GM23338 (cell line): ENCODE measurements around the gene CACNA1D. TPM values are rescaled to one million over a fixed set of nuclear protein-coding genes. Genes with fewer than 3 reads are reported as not detected.

Source experiments
- ATAC-seq: fragments of 200-7000 bp; cut with Tn5 transposase; 3 replicates; pipeline ENCODE4 v1.9.1; 2020
- DNase-seq: peaks from one replicate; pipeline ENCODE4 v3.0.0-alpha.2; 2015; ENCODE audit warnings: low spot score
- H2AFZ ChIP-seq: fragments of 200-600 bp; sonication (generic); 2 replicates; pipeline ENCODE4 v1.8.0; 2016; ENCODE audit warnings: antibody characterized with exemption, mild to moderate bottlenecking, moderate library complexity
- H3F3A ChIP-seq: fragments of 200-600 bp; sonication (generic); replicated peaks from 2 replicates; pipeline ENCODE4 v1.8.0; 2017; ENCODE audit warnings: antibody characterized with exemption, mixed run types, low read depth
- H3K27ac ChIP-seq: fragments of 200-600 bp; sonication (generic); 2 replicates; pipeline ENCODE4 v1.6.1; 2016; ENCODE audit warnings: low read depth
- H3K27me3 ChIP-seq: fragments of 200-600 bp; sonication (generic); 2 replicates; pipeline ENCODE4 v1.8.0; 2016; ENCODE audit warnings: mild to moderate bottlenecking, mixed run types, moderate library complexity; ENCODE audit not compliant: insufficient read depth
- H3K36me3 ChIP-seq: fragments of 200-600 bp; sonication (generic); 2 replicates; pipeline ENCODE4 v1.8.0; 2016; ENCODE audit warnings: mild to moderate bottlenecking; ENCODE audit not compliant: insufficient read depth
- H3K4me1 ChIP-seq: fragments of 200-600 bp; sonication (generic); 2 replicates; pipeline ENCODE4 v1.8.0; 2016; ENCODE audit warnings: mild to moderate bottlenecking, moderate library complexity; ENCODE audit not compliant: insufficient read depth
- H3K4me2 ChIP-seq: fragments of 200-600 bp; sonication (generic); 2 replicates; pipeline ENCODE4 v1.7.1; 2017; ENCODE audit warnings: mixed run types
- H3K4me3 ChIP-seq: fragments of 200-600 bp; sonication (generic); 2 replicates; pipeline ENCODE4 v1.6.1; 2016; ENCODE audit warnings: mixed run types
- H3K79me2 ChIP-seq: fragments of 200-600 bp; sonication (generic); replicated peaks from 2 replicates; pipeline ENCODE4 v1.8.0; 2017; ENCODE audit warnings: mild to moderate bottlenecking; ENCODE audit not compliant: insufficient read depth
- H3K9me2 ChIP-seq: fragments of 200-600 bp; sonication (generic); 2 replicates; pipeline ENCODE4 v1.8.0; 2017; ENCODE audit not compliant: insufficient read depth
- H4K20me1 ChIP-seq: fragments of 200-600 bp; sonication (generic); replicated peaks from 2 replicates; pipeline ENCODE4 v1.8.0; 2017; ENCODE audit warnings: mild to moderate bottlenecking; ENCODE audit not compliant: insufficient read depth
- H3K27ac Mint-ChIP-seq: 2 replicates; pipeline ENCODE4 v1.8.0; 2020; ENCODE audit warnings: inconsistent platforms, mild to moderate bottlenecking, moderate library complexity, mixed read lengths
- H3K27me3 Mint-ChIP-seq: 3 replicates; pipeline ENCODE4 v1.8.0; 2022; ENCODE audit warnings: low read depth, mild to moderate bottlenecking, moderate library complexity, mixed read lengths, inconsistent platforms; ENCODE audit not compliant: insufficient read depth, poor library complexity
- H3K36me3 Mint-ChIP-seq: 3 replicates; pipeline ENCODE4 v1.8.0; 2021; ENCODE audit warnings: low read depth, mild to moderate bottlenecking, inconsistent platforms, moderate library complexity, mixed read lengths
- H3K4me1 Mint-ChIP-seq: 3 replicates; pipeline ENCODE4 v1.8.0; 2020; ENCODE audit warnings: mild to moderate bottlenecking, inconsistent platforms, mixed read lengths
- H3K4me3 Mint-ChIP-seq: 3 replicates; pipeline ENCODE4 v1.8.0; 2021; ENCODE audit warnings: moderate library complexity, mild to moderate bottlenecking, inconsistent platforms, mixed read lengths
- H3K9me3 Mint-ChIP-seq: 3 replicates; pipeline ENCODE4 v1.8.0; 2020; ENCODE audit warnings: moderate library complexity, mild to moderate bottlenecking, inconsistent platforms, mixed read lengths
- CREB1 ChIP-seq: fragments of 250-450 bp; sonication (Bioruptor Pico); IDR thresholded peaks from 2 replicates; pipeline ENCODE4 v1.5.0; 2020; ENCODE audit warnings: low read depth, mild to moderate bottlenecking, moderate library complexity
- CTCF ChIP-seq, 2 experiments: fragments of 200-600 bp in 1 of 2; sonication (generic) in 1 of 2; conservative IDR thresholded peaks; 2 replicates each; pipeline versions ENCODE4 v1.5.1 to v1.6.1; 2016 to 2017; ENCODE audit warnings: antibody characterized with exemption in 2 of 2, low read depth in 2 of 2, mild to moderate bottlenecking in 2 of 2, moderate library complexity in 1 of 2
- ETS1 ChIP-seq: IDR thresholded peaks from 2 replicates; pipeline ENCODE4 v1.6.1; 2016; ENCODE audit warnings: antibody characterized with exemption
- EZH2 ChIP-seq: fragments of 200-600 bp; sonication (generic); IDR thresholded peaks from one replicate; pipeline ENCODE4 v1.8.0; 2017; ENCODE audit warnings: antibody characterized with exemption, mild to moderate bottlenecking, low read depth; ENCODE audit not compliant: unreplicated experiment
- EZH2phosphoT487 ChIP-seq: fragments of 200-600 bp; sonication (generic); IDR thresholded peaks from one replicate; pipeline ENCODE4 v1.8.1; 2018; ENCODE audit warnings: antibody characterized with exemption; ENCODE audit not compliant: unreplicated experiment
- JUNB ChIP-seq: IDR thresholded peaks from one replicate; pipeline ENCODE4 v1.6.1; 2016; ENCODE audit warnings: antibody characterized with exemption; ENCODE audit not compliant: unreplicated experiment
- NANOG ChIP-seq: IDR thresholded peaks from 2 replicates; pipeline ENCODE4 v1.6.1; 2016; ENCODE audit warnings: antibody characterized with exemption, borderline replicate concordance
- POLR2AphosphoS5 ChIP-seq: IDR thresholded peaks from 2 replicates; pipeline ENCODE4 v1.6.1; 2016; ENCODE audit warnings: antibody characterized with exemption, low read depth
- REST ChIP-seq: IDR thresholded peaks from one replicate; pipeline ENCODE4 v1.6.1; 2018; ENCODE audit warnings: antibody characterized with exemption; ENCODE audit not compliant: unreplicated experiment
- STAT1 ChIP-seq: IDR thresholded peaks from one replicate; pipeline ENCODE4 v1.6.1; 2016; ENCODE audit warnings: antibody characterized with exemption; ENCODE audit not compliant: unreplicated experiment
- ZNF331 ChIP-seq: fragments of 250-450 bp; sonication (Bioruptor Pico); IDR thresholded peaks from 2 replicates; pipeline ENCODE4 v1.5.0; 2020; ENCODE audit warnings: low read depth, mild to moderate bottlenecking, moderate library complexity
- ZNF462 ChIP-seq: fragments of 250-450 bp; sonication (Bioruptor Pico); IDR thresholded peaks from 2 replicates; pipeline ENCODE4 v1.5.0; 2020; ENCODE audit warnings: mild to moderate bottlenecking, moderate library complexity
- polyA plus RNA-seq: library from polyadenylated mRNA; unstranded; fragments of >200 nt; fragmentation: Nextera tagmentation; extraction: Ambion mirVana; gene quantifications from 2 replicates; pipeline ENCODE4 v1.2.1, GENCODE V29; 2016
- total RNA-seq: library from RNA; depleted of rRNA; stranded (reverse); fragments of >200 nt; shearing (Covaris generic); gene quantifications from 2 replicates; pipeline ENCODE4 v1.2.3, GENCODE V29; 2014

The CACNA1D gene
- total and polyA plus RNA-seq, 2 experiments from 2014 or later: 1.7 to 1.8 TPM

- H3F3A ChIP-seq: no peaks in the 10 kb centered on the region
- no peak for TF ChIP-seq EZH2phosphoT487
- no peak for TF ChIP-seq REST
- no peak for TF ChIP-seq EZH2
- no peak for TF ChIP-seq JUNB
- no peak for TF ChIP-seq CREB1
- no peak for TF ChIP-seq ETS1
- TF ChIP-seq POLR2AphosphoS5: no peak
- no peak for TF ChIP-seq ZNF331 (CRISPR knock-in tag)
- no peak for TF ChIP-seq CTCF (conservative IDR thresholded peaks at IDR 0.05; ENCODE audit: low read depth in 2 of 2)
- no peak for TF ChIP-seq NANOG
- TF ChIP-seq STAT1: no peak
- no peak for TF ChIP-seq ZNF462 (CRISPR knock-in tag)
Observed at GRCh38 chr3:53626876-53627275, 132.5 kb downstream of the CACNA1D start.

More at GRCh38 chr3:53626876-53627275, 132.5 kb downstream of the CACNA1D start:
- Histone ChIP-seq H3K27me3 (no peaks in the 10 kb centered on the region), H3K36me3 (no peaks in the 10 kb centered on the region), H4K20me1 (no peaks in the 10 kb centered on the region), H3K9me2 (no peaks in the 10 kb centered on the region; the same call in 1 of the 2 replicates), H3K79me2 (no peaks in the 10 kb centered on the region), H3K4me3 (no peak overlapping the region), H2AFZ (no peak overlapping the region), H3K4me1 (no peaks in the 10 kb centered on the region), H3K27ac (no peak overlapping the region), H3K4me2 (no peak overlapping the region)
- Mint-ChIP-seq H3K4me1 (0 out of 3 replicates have a peak, but pooled peaks cover 3% of the 10 kb centered on the region), H3K36me3 (no peaks in the 10 kb centered on the region), H3K9me3 (no peaks in the 10 kb centered on the region), H3K27me3 (peaks cover 2% of the 10 kb centered on the region), H3K27ac (no peak overlapping the region), H3K4me3 (no peak overlapping the region)
- DNase-seq: no peak
- ATAC-seq: no peak
